K562 (cell line): ENCODE data around the gene RABGAP1L. TPM values are rescaled to one million over a fixed set of nuclear protein-coding genes. Genes with fewer than 3 reads are reported as not detected.

ENCODE experiments used
- ATAC-seq: fragments of 200-7000 bp; cut with Tn5 transposase; 3 replicates; pipeline ENCODE4 v1.9.1; 2020; ENCODE audit warnings: moderate library complexity
- BruUV-seq: library from RNA; stranded (reverse); fragments of 400-500 nt; replicated peaks from 2 replicates; lab custom pipeline; 2021; lab: Mats Ljungman, UMichigan
- CTCF ChIA-PET: fragments of 300-600 bp; formaldehyde crosslinking; extraction: SDS; loops from one replicate; lab custom pipeline; 2021; ENCODE audit warnings: low intra/inter-chr PET ratio; lab: Yijun Ruan, JAX
- POLR2A ChIA-PET: fragments of 300-600, 350-650 bp; sonication (Branson Sonifier 250); formaldehyde crosslinking; extraction: SDS; loops from one replicate; lab custom pipeline; 2021; ENCODE audit warnings: antibody characterized with exemption, inconsistent platforms; lab: Yijun Ruan, JAX
- DNase-seq, 4 experiments: peaks; one replicate each; pipeline versions ENCODE4 v3.0.0 to v3.0.0-alpha.2; 2011 to 2018; ENCODE audit warnings: low spot score in 3 of 4, mixed read lengths in 3 of 4; ENCODE audit errors: extremely low read depth in 1 of 4
- FAIRE-seq: peaks from 2 replicates; lab custom pipeline; 2011; peaks lifted over from hg19 to GRCh38; lab: Jason Lieb, UNC
- H2AFZ ChIP-seq: 2 replicates; pipeline ENCODE4 v1.6.0; 2011; ENCODE audit warnings: low read depth, low read length, control low read depth, inconsistent platforms
- H3K27ac ChIP-seq: fragments of 200-600 bp; 3 replicates; pipeline ENCODE4 v1.8.0; 2011; ENCODE audit warnings: low read depth, mild to moderate bottlenecking, control low read depth, inconsistent platforms, low read length, moderate library complexity, mixed read lengths; ENCODE audit errors: extremely low read depth
- H3K27me3 ChIP-seq, 2 experiments: fragments of 300-600 bp in 1 of 2; 2 replicates in 1 of 2; 3 replicates in 1 of 2; pipeline versions ENCODE4 v1.6.0 to v1.8.0; 2011; ENCODE audit warnings: inconsistent platforms in 2 of 2, low read length in 2 of 2, mild to moderate bottlenecking in 1 of 2, mixed read lengths in 1 of 2, moderate library complexity in 1 of 2; ENCODE audit not compliant: control insufficient read depth in 2 of 2, insufficient read depth in 2 of 2
- H3K36me3 ChIP-seq: fragments of 300-600 bp; 3 replicates; pipeline ENCODE4 v1.8.0; 2011; ENCODE audit warnings: mild to moderate bottlenecking, low read length, inconsistent platforms; ENCODE audit not compliant: control insufficient read depth, insufficient read depth
- H3K4me1 ChIP-seq, 2 experiments: fragments of 200-600 bp in 1 of 2; replicated peaks in 1 of 2; 2 replicates in 1 of 2; 3 replicates in 1 of 2; pipeline versions ENCODE4 v1.5.1 to v1.8.0; 2011; ENCODE audit warnings: inconsistent platforms in 2 of 2, low read length in 2 of 2, mild to moderate bottlenecking in 1 of 2, mixed read lengths in 1 of 2, moderate library complexity in 1 of 2; ENCODE audit not compliant: control insufficient read depth in 2 of 2, insufficient read depth in 2 of 2
- H3K4me2 ChIP-seq: 2 replicates; pipeline ENCODE4 v1.6.1; 2011; ENCODE audit warnings: low read length, control low read depth, inconsistent platforms, mixed read lengths; ENCODE audit not compliant: insufficient read depth
- H3K4me3 ChIP-seq: fragments of 200-600 bp; sonication (generic), shearing (Covaris generic); 2 replicates; pipeline ENCODE4 v1.5.1; 2016; ENCODE audit warnings: control low read depth, inconsistent platforms
- H3K79me2 ChIP-seq: fragments of 200-600 bp; 3 replicates; pipeline ENCODE4 v1.8.0; 2011; ENCODE audit warnings: low read length, inconsistent platforms; ENCODE audit not compliant: control insufficient read depth, insufficient read depth
- H3K9ac ChIP-seq, 2 experiments: 2 replicates each; pipeline versions ENCODE4 v1.6.0 to v1.6.1; 2011; ENCODE audit warnings: low read depth in 2 of 2, low read length in 2 of 2, control low read depth in 1 of 2, inconsistent platforms in 1 of 2, mild to moderate bottlenecking in 1 of 2, mixed read lengths in 1 of 2; ENCODE audit not compliant: insufficient read depth in 1 of 2
- H3K9me1 ChIP-seq: one replicate; pipeline ENCODE4 v1.6.0; 2011; ENCODE audit warnings: inconsistent platforms, mild to moderate bottlenecking, low read length, moderate library complexity; ENCODE audit not compliant: control insufficient read depth, insufficient read depth
- H3K9me3 ChIP-seq: replicated peaks from 2 replicates; pipeline ENCODE4 v1.5.1; 2011; ENCODE audit warnings: low read depth, low read length, inconsistent platforms; ENCODE audit not compliant: control insufficient read depth, insufficient read depth
- H4K20me1 ChIP-seq: replicated peaks from 2 replicates; pipeline ENCODE4 v1.6.1; 2011; ENCODE audit warnings: low read length, inconsistent platforms, mixed read lengths; ENCODE audit not compliant: control insufficient read depth, insufficient read depth
- BACH1 ChIP-seq: fragments of 200-800 bp; sonication (Bioruptor generic); IDR thresholded peaks from 2 replicates; pipeline ENCODE4 v1.6.1; 2016; ENCODE audit warnings: missing genetic modification characterization, missing compliant biosample characterization
- CBFA2T3 ChIP-seq: fragments of 450-650 bp; IDR thresholded peaks from 2 replicates; pipeline ENCODE4 v1.6.1; 2017
- CTBP1 ChIP-seq: fragments of 450-650 bp; IDR thresholded peaks from 2 replicates; pipeline ENCODE4 v1.6.1; 2016; ENCODE audit warnings: borderline replicate concordance
- DPF2 ChIP-seq: fragments of 450-650 bp; IDR thresholded peaks from 2 replicates; pipeline ENCODE4 v1.6.1; 2016
- FOSL1 ChIP-seq: fragments of 200-800 bp; sonication (Bioruptor generic); conservative IDR thresholded peaks from 2 replicates; pipeline ENCODE4 v1.6.1; 2016; ENCODE audit warnings: missing genetic modification characterization, missing compliant biosample characterization
- JUND ChIP-seq, 2 experiments: IDR thresholded peaks; 2 replicates in 1 of 2; 3 replicates in 1 of 2; pipeline ENCODE4 v1.6.1; 2011; ENCODE audit warnings: borderline replicate concordance in 2 of 2, low read depth in 2 of 2, low read length in 2 of 2, improper control_type of control experiment in 1 of 2, missing biosample characterization in 1 of 2, missing genetic modification characterization in 1 of 2, missing genetic modification reagents in 1 of 2
- KDM1A ChIP-seq, 2 experiments: fragments of 450-650 bp; IDR thresholded peaks; 2 replicates each; pipeline ENCODE4 v1.6.1; 2016; ENCODE audit warnings: mild to moderate bottlenecking in 2 of 2
- MAFG ChIP-seq: fragments of 450-650 bp; conservative IDR thresholded peaks from 2 replicates; pipeline ENCODE4 v1.6.1; 2016; ENCODE audit warnings: missing genetic modification characterization, missing compliant biosample characterization
- MYBL2 ChIP-seq, 2 experiments: fragments of 450-650 bp in 1 of 2; sonication (generic) in 1 of 2; formaldehyde crosslinking in 1 of 2; IDR thresholded peaks; 2 replicates each; pipeline versions ENCODE4 v1.6.1 to v1.8.1; 2017 to 2022; ENCODE audit warnings: borderline replicate concordance in 1 of 2, inconsistent platforms in 1 of 2, low read depth in 1 of 2, mild to moderate bottlenecking in 1 of 2, missing genetic modification reagents in 1 of 2, moderate library complexity in 1 of 2
- POLR2G ChIP-seq: fragments of 200-400 bp; formaldehyde crosslinking; IDR thresholded peaks from 2 replicates; pipeline ENCODE4 v1.6.1; 2017; ENCODE audit warnings: low read depth, mild to moderate bottlenecking, antibody characterized with exemption, low read length, moderate library complexity
- SAFB2 ChIP-seq: fragments of 200-400 bp; formaldehyde crosslinking; IDR thresholded peaks from 2 replicates; pipeline ENCODE4 v1.6.1; 2018; ENCODE audit warnings: borderline replicate concordance, low read length, low read depth, moderate library complexity; ENCODE audit not compliant: severe bottlenecking
- TEAD1 ChIP-seq, 2 experiments: fragments of 450-650 bp in 1 of 2; sonication (generic) in 1 of 2; formaldehyde crosslinking; IDR thresholded peaks; 2 replicates each; pipeline versions ENCODE4 v1.4.0 to v1.8.0; 2020 to 2022; ENCODE audit warnings: mild to moderate bottlenecking in 2 of 2, missing genetic modification reagents in 1 of 2
- THRAP3 ChIP-seq: fragments of 450-650 bp; IDR thresholded peaks from 2 replicates; pipeline ENCODE4 v1.6.1; 2016; ENCODE audit warnings: mild to moderate bottlenecking, inconsistent platforms, borderline replicate concordance
- WGBS: fragments of 100-300 bp; shearing (Covaris generic); methylation state at CpG from one replicate; pipeline ENCODE4 v1.1.6; 2016; ENCODE audit warnings: low coverage, mixed read lengths; ENCODE audit not compliant: insufficient coverage; ENCODE audit errors: missing lambda C conversion rate; 5-methylcytosine and 5-hydroxymethylcytosine counted together
- in situ Hi-C: fragments of 300-500 bp; cut with MboI; formaldehyde crosslinking; loops from 4 replicates; pipeline ENCODE4 v1.15.0; 2018; ENCODE audit warnings: inconsistent platforms, mixed read lengths
- intact Hi-C: fragments of 100-400 bp; cut with micrococcal nuclease; formaldehyde crosslinking; loops from 2 replicates; pipeline ENCODE4 v1.14.2; 2022
- polyA plus RNA-seq, 8 experiments: library from polyadenylated mRNA; depleted of rRNA in 4 of 8; stranded (reverse) in 5 of 8; unstranded in 3 of 8; fragments of >200 nt; fragmentation: Nextera tagmentation in 2 of 8; fragmentation: Illumina TruSeq in 1 of 8; extraction: Ambion mirVana in 2 of 8; extraction: Trizol in 1 of 8; gene quantifications; 2 replicates each; pipeline versions ENCODE4 v1.2.1 to v1.2.3, GENCODE V29; 2011 to 2014; ENCODE audit warnings: inconsistent platforms in 1 of 8, missing spikeins in 1 of 8
- total RNA-seq, 7 experiments: library from RNA; depleted of rRNA in 6 of 7; stranded (reverse); fragments of >200 nt in 6 of 7; fragmentation: Illumina TruSeq in 2 of 7; extraction: Trizol in 2 of 7; gene quantifications; 2 replicates each; pipeline versions ENCODE4 v1.2.1 to v1.2.3, GENCODE V29; 2011 to 2021; ENCODE audit warnings: low replicate concordance in 1 of 7
- TF ChIP-seq, protein P1 (sequence below), 2 experiments: IDR thresholded peaks in 1 of 2; conservative IDR thresholded peaks in 1 of 2; 2 replicates each; pipeline ENCODE4 v1.6.1; 2016; ENCODE audit warnings: low read depth in 2 of 2, mild to moderate bottlenecking in 1 of 2, missing compliant biosample characterization in 1 of 2, missing genetic modification characterization in 1 of 2, moderate library complexity in 1 of 2
- TF ChIP-seq, protein P2 (sequence below): fragments of 450-650 bp; IDR thresholded peaks from 2 replicates; pipeline ENCODE4 v1.6.1; 2016

The RABGAP1L gene
- total and polyA plus RNA-seq, 9 of the 15 experiments (the other 6 are each of a cell fraction or from before 2014, with no cell fraction given): 16.5 to 44.9 (median 26.7) TPM

DNA sequence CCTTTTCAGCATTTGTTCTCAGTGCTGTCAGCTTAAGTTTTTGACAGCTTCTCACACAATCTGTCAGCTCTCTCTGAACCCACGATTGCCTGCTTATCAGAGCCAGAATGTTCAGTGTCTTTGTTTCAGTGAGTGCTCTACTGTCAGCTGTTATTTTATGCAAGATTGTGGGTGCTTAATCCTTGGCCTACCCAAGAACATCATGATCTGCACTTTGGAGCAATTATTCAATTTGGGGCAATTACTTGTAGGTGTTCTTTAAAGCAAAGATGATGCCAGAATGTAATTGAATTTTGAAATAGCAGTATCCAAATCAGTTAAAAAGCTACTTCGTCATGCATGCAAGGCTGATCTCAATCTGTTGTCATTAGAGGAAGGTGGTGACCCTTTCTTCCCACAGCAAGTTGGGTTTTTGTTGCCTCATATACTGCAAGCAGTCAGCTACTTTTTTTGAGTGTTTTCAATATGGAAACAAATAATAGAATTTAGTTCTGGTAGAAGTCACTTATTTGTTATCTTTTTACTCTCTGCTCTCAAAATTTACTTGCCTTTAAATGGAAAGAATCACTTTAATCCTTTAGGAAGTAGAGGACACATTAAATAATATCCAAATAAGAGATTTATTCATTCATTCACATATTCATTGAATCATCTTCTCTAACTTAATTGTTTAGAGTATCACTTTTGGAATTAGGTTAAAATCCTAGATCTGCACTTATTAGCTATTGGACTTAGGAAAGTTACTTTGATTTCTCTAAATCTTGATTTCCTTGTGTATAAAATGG, 586.9 kb downstream of the RABGAP1L start:
- in situ Hi-C loops (loop anchor here (10.0 to 25.0 kb wide), 2 partner anchors 934 to 1331 kb away; partner anchors contain the start of genes CENPL and DARS2), intact Hi-C loops (no loop called here)
- peak in 1 of 4 experiments; percentile 27 for DNase-seq
- Histone ChIP-seq H3K79me2 (no peaks in the 10 kb centered on the region), H3K4me3 (no peak overlapping the region), H3K4me2 (no peak overlapping the region), H3K36me3 (no peaks in the 10 kb centered on the region), H4K20me1 (no peaks in the 10 kb centered on the region), H3K9me3 (no peaks in the 10 kb centered on the region), H3K9ac (no peak overlapping the region), H2AFZ (no peak overlapping the region), H3K4me1 (peaks cover 4 to 17% of the 10 kb centered on the region in 2 experiments), H3K27me3 (no peaks in the 10 kb centered on the region), H3K9me1 (no peaks in the 10 kb centered on the region), H3K27ac (no peak overlapping the region)
- POLR2A ChIA-PET: interaction anchor here (0.6 to 2.1 kb wide), 8 partner anchors 10 to 1735 kb away, joined by 3 to 11 read pairs (median 4); partner anchors contain the start of genes CACYBP and MRPS14
- peak; percentile 61 for FAIRE-seq
- CTCF ChIA-PET: interaction anchor here (0.5 to 4.7 kb wide), 3 partner anchors 17 to 484 kb away, joined by 3 to 35 read pairs (median 6); no protein-coding TSS in a partner anchor
- 2% methylated on average over 2 of the region's 2 CpGs for WGBS
- no TSS peak for BruUV-seq
- peak; percentile 50 for ATAC-seq
- TF ChIP-seq POLR2G (no peak), DPF2 (peak; percentile 75), MYBL2 (IDR thresholded peaks at IDR 0.05; ENCODE audit: low read depth) (no peak; the same call in 1 of the 2 replicates), MYBL2 (CRISPR knock-in tag; IDR thresholded peaks at IDR 0.05; ENCODE audit: borderline replicate concordance) (no peak), FOSL1 (peak; percentile 65), MAFG (tag) (peak; percentile 43; the same call in 1 of the 2 replicates), THRAP3 (no peak), KDM1A (IDR thresholded peaks at IDR 0.05) (0 out of 4 replicates have a peak, but pooled peaks of 1 of the 2 experiments have one; percentile 17), TEAD1 (CRISPR knock-in tag; IDR thresholded peaks at IDR 0.05) (no peak), BACH1 (peak; percentile 21; the same call in 1 of the 2 replicates), SAFB2 (no peak), CTBP1 (peak; percentile 49; the same call in 1 of the 2 replicates), JUND (IDR thresholded peaks at IDR 0.05; ENCODE audit: borderline replicate concordance, low read depth, low read length) (0 out of 2 replicates have a peak, but pooled peaks have one; percentile 9), JUND (tag; IDR thresholded peaks at IDR 0.05; ENCODE audit: borderline replicate concordance, low read depth, low read length) (no peak), CBFA2T3 (peak; percentile 34; the same call in 1 of the 2 replicates)
- TF ChIP-seq, protein P1, sequence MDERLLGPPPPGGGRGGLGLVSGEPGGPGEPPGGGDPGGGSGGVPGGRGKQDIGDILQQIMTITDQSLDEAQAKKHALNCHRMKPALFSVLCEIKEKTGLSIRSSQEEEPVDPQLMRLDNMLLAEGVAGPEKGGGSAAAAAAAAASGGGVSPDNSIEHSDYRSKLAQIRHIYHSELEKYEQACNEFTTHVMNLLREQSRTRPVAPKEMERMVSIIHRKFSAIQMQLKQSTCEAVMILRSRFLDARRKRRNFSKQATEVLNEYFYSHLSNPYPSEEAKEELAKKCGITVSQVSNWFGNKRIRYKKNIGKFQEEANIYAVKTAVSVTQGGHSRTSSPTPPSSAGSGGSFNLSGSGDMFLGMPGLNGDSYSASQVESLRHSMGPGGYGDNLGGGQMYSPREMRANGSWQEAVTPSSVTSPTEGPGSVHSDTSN (CRISPR knock-in tag; IDR thresholded peaks at IDR 0.05; ENCODE audit: low read depth): no peak
- TF ChIP-seq, protein P1 (tag; conservative IDR thresholded peaks at IDR 0.05; ENCODE audit: low read depth): peak; percentile 51
- TF ChIP-seq, protein P2, sequence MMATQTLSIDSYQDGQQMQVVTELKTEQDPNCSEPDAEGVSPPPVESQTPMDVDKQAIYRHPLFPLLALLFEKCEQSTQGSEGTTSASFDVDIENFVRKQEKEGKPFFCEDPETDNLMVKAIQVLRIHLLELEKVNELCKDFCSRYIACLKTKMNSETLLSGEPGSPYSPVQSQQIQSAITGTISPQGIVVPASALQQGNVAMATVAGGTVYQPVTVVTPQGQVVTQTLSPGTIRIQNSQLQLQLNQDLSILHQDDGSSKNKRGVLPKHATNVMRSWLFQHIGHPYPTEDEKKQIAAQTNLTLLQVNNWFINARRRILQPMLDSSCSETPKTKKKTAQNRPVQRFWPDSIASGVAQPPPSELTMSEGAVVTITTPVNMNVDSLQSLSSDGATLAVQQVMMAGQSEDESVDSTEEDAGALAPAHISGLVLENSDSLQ: peak; percentile 82
